Bone marrow (tissue), 2 donors: ENCODE data around the gene FRYL.
"Not testable (repeated sequence)": the region's sequence is repeated elsewhere in the genome, so short reads cannot be mapped to it uniquely, and the experiment has no call there.

Experiments used
- DNase-seq, 2 donors: peaks; one replicate each; lab custom pipeline; 2025; lab: John Stamatoyannopoulos, UW

FRYL gene

DNA sequence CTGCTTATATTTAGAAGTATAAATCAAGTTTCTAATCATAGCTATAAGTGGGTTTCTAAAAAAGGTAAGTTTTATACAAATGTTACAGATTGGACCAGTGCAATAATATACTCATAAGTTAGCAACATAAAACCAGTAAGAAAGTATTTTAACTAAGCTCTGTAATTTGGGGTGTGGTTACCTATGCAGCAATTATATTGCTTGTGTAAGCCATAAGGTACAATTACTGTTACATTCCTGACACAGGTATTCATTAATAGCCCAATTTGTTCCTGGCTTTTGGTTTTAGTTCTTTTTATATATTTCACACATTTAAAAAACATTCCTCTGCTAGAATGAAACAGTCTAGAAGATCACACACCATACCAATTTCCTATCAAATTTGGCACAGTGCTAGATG is 115.1 kb downstream of the FRYL start:
- no peak for DNase-seq

GRCh38 chr4:48661391-48661790 is 118.7 kb downstream of the FRYL start:
- DNase-seq: no peak

DNA sequence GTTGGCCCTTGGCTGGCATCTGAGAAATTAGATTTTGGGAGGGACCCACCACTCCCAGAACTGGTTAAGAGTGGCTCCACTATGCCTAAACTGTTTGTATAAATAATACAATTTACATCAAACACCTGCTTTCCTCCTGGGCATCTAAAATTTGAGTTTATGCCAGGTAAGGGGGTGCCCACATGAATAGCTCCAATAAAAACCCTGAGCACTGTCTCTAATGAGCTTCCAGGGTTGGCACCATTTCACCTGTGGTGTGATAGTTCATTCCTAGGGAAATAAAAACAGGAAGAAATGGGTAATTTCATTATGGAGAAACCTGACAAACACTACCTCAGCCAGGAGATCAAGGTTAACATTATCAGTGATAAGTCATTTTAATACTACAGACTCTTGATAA is 119.7 kb downstream of the FRYL start:
- no peak for DNase-seq

- no peak for DNase-seq
Measured at GRCh38 chr4:48654015-48654664, 125.9 kb downstream of the FRYL start.

- DNase-seq: no peak
Measured at GRCh38 chr4:48653217-48654014, 126.7 kb downstream of the FRYL start.

DNA sequence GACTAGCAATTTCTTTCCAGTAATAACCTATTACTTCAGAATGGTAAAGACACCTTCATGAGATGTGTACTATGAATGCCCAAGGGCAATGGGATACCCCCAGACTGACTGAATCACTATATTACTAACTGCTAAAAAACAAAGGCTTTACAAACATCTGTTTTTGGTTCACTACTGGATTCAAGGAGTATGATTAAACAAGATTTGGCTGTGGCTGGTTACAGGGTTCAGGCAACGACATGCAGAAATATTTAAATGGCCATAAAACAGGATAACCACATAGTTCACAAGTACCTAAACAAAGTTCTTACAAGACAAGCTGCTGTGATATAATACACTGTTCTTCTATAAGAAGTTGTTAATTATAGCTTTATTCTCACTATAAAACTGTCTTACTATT is 128.2 kb downstream of the FRYL start:
- DNase-seq: no peak

- DNase-seq: no peak
Measured at GRCh38 chr4:48649505-48649904, 130.6 kb downstream of the FRYL start.

- no peak for DNase-seq
Measured at GRCh38 chr4:48645225-48645794, 134.8 kb downstream of the FRYL start.

GRCh38 chr4:48642421-48643374 is 137.4 kb downstream of the FRYL start:
- no peak for DNase-seq

- no peak for DNase-seq
Measured at GRCh38 chr4:48641401-48641800, 138.7 kb downstream of the FRYL start.

DNA sequence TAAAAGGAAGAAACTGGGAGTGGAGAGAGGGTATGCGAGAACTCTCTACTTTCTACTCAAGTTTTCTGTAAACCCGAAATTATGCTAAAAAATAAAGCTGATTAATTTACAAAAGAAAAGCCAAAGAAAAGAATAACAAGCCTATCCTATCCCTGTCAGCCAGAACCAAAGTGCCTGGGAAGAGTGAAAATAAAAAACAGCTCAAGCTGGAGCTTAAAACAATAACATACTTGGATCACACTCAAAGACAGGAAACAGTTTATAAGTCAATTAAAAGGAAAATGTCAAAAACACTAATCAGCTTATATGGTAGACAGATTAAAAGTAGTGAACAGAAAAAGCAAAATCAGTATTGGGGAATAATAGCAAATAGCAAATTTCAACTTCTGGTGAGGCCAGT is 139.4 kb downstream of the FRYL start:
- DNase-seq: no peak

GRCh38 chr4:48640225-48640624 is 139.9 kb downstream of the FRYL start:
- DNase-seq: no peak

GRCh38 chr4:48639807-48640206 is 140.3 kb downstream of the FRYL start:
- DNase-seq: no peak

GRCh38 chr4:48638586-48638985 is 141.5 kb downstream of the FRYL start:
- DNase-seq: not testable (repeated sequence)

GRCh38 chr4:48636911-48637310 is 143.2 kb downstream of the FRYL start:
- no peak for DNase-seq

DNA sequence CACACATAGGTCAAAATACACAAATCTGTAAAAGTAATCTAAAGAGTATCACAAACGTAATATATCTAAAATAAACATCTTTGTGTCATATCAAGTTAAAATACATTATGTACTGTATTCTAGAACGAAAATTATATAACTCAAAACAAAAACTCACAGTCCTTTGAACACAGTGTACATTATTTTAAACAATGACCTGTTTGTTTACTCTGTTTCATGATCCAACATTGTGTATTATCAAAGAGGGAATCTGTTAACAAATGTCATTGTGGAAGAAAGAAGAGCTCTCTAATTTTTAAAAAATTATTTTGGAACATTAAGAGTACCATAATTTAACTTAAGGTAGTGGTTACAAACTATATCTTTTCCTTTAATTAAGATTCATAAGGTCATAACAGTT is 144.1 kb downstream of the FRYL start:
- DNase-seq: no peak

GRCh38 chr4:48635310-48635709 is 144.8 kb downstream of the FRYL start:
- DNase-seq: peak in 1 of 2 donors; percentile 17

DNA sequence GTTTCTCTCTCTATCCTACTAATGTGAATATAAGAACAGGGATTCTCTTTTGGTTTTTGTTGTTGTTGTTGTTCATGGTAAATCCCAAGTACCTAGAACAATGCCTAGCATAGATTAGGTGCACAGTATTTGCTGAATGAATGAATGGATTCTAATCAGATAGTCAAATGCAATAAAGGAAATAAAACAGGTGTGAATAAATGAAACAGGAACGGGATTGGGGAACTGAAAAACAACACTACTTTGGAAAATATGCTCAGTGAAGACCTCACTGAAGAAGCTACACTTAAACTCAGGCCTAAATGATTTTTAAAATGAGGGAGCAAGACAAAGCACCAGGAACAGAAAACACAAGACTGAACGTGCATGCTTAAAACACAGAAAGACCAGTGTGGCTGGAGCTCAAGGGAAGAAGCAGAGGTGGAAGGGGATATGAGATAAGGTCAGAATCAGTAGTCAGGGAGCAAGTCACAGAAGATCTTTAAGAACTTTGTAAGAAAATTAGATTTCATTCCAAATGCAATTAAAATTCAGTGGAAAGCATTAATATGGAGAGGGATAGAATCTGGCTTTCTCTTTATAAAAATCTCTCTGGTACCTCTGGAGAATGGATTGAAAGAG is 145.3 kb downstream of the FRYL start:
- no peak for DNase-seq

- no peak for DNase-seq
Measured at GRCh38 chr4:48633657-48634056, 146.4 kb downstream of the FRYL start.

DNA sequence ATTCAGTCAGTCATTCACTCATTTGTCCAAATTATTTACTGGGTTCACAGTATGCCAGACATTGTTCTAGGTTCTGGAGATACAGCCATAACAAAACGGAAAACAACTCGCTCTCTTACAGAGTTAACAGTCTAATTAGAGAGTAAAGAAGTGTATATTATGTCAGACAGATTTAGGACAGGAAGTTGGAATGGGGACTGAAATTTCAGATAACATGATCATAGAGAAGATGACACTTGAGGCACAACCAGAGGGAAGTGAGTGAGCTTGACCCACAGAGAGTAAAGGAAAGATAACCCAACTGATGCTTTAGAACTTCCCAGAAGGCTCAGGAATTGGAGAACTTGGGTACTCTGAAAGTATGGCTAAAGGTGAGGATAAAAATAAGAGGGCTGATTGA is 150.6 kb downstream of the FRYL start:
- no peak for DNase-seq

DNA sequence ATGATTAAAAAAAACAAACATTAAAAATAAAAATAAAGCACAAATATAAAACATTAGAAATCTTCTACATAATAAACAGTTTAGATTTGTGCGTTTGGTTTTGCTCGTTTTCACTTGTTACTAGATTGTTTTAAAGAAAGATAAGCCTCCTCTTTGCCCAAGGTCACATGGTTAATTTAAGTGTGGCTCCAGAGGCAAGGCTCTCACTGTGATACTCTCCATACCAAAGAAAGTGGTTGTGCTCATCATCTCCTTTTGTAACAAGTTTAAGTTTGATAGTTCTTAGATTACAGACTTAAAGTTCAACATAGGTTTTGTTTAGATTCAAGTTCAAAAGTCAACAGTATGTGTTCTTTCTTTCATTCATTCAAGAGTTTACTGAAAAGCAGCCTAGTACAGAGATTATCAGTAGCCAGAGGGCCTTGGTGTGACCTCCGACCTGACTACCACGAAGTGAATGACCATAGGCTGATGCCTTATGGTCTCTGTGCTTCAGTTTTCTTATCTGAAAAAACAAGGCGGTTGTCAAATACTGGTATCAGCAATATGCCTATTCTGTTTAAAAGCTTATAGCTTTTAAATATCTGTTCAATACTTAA is 156.8 kb downstream of the FRYL start:
- no peak for DNase-seq
